ENCODE data around the gene PPP1R1A. TPM values are rescaled to one million over a fixed set of nuclear protein-coding genes. Genes with fewer than 3 reads are reported as not detected.

The PPP1R1A gene
- total and polyA plus RNA-seq, 2 experiments from 2014 or later, result 14.0 to 43.2 TPM

DNA sequence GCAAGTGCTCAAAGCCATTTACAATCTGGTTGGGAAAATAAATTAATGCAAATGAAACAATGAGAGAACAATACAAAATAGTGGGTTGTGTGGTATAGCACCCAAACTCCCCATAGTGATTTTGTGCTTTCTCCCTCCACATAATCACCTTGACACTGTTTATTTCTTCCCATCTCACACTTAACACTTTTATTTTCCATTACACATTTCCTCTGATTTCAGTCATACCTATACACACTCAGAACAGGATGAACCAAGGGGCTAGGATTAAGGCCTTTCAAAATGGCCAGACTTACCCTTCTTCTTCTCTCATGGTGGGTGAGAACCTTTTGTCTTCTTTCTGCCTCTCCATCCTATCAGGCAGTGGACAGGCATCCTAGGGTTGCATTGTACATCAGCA is 53.0 kb downstream of the PPP1R1A start:
- Histone ChIP-seq H3K4me2 (no peak overlapping the region), H3K79me2 (no peaks in the 10 kb centered on the region), H4K20me1 (ENCODE audit: insufficient read depth, poor library complexity, severe bottlenecking) (no peaks in the 10 kb centered on the region), H3K4me1 (ENCODE audit: insufficient read depth) (no peaks in the 10 kb centered on the region), H3K27ac (no peak overlapping the region), H3K36me3 (replicated peaks; ENCODE audit: insufficient read depth, low read depth) (no peaks in the 10 kb centered on the region), H2AFZ (no peak overlapping the region), H3K9me3 (ENCODE audit: low read depth) (no peaks in the 10 kb centered on the region), H3K27me3 (peaks cover 49% of the 10 kb centered on the region), H3K9me2 (replicated peaks; ENCODE audit: insufficient read depth) (no peaks in the 10 kb centered on the region), H3K4me3 (no peak overlapping the region)
- DNase-seq (ENCODE audit: low spot score), result no peak
- TF ChIP-seq EZH2phosphoT487 (IDR thresholded peaks at IDR 0.05; ENCODE audit: low read depth, severe bottlenecking, unreplicated experiment) (no peak), EZH2 (IDR thresholded peaks at IDR 0.05; ENCODE audit: borderline replicate concordance) (no peak)
- TF ChIP-seq, protein P1, sequence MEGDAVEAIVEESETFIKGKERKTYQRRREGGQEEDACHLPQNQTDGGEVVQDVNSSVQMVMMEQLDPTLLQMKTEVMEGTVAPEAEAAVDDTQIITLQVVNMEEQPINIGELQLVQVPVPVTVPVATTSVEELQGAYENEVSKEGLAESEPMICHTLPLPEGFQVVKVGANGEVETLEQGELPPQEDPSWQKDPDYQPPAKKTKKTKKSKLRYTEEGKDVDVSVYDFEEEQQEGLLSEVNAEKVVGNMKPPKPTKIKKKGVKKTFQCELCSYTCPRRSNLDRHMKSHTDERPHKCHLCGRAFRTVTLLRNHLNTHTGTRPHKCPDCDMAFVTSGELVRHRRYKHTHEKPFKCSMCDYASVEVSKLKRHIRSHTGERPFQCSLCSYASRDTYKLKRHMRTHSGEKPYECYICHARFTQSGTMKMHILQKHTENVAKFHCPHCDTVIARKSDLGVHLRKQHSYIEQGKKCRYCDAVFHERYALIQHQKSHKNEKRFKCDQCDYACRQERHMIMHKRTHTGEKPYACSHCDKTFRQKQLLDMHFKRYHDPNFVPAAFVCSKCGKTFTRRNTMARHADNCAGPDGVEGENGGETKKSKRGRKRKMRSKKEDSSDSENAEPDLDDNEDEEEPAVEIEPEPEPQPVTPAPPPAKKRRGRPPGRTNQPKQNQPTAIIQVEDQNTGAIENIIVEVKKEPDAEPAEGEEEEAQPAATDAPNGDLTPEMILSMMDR (IDR thresholded peaks at IDR 0.05; ENCODE audit: poor library complexity), result no peak

DNA sequence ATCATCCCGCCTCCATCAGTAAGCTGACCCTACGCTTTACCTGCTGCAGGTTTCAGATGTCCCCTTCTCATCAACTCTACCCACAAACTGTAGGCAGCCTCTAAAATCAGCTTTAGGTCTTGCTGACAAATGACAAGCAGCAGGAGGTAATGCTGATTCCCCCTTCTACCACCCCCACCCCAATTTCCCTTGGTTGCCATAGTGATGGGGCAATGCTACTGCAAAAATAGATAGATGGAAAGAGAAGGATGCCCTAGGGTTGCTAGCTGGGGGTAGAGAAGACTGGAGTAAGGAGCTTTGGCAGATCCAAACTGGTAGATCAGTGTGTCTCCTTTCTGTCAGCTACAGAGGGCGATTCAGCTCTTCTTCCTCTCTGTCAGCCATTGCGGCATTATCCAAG is 58.9 kb downstream of the PPP1R1A start:
- peaks cover 74% of the 10 kb centered on the region for H3K27me3 ChIP-seq
- no peak overlapping the region for H3K27ac ChIP-seq
- no peak for DNase-seq (ENCODE audit: low spot score)
- H3K36me3 ChIP-seq (replicated peaks; ENCODE audit: insufficient read depth, low read depth), result no peaks in the 10 kb centered on the region
- no peaks in the 10 kb centered on the region for H3K79me2 ChIP-seq
- no peaks in the 10 kb centered on the region for H3K9me3 ChIP-seq (ENCODE audit: low read depth)
- no peak overlapping the region for H3K4me2 ChIP-seq
- H4K20me1 ChIP-seq (ENCODE audit: insufficient read depth, poor library complexity, severe bottlenecking), result no peaks in the 10 kb centered on the region
- H3K9me2 ChIP-seq (replicated peaks; ENCODE audit: insufficient read depth), result no peaks in the 10 kb centered on the region
- no peak overlapping the region for H3K4me3 ChIP-seq
- no peak overlapping the region for H2AFZ ChIP-seq
- no peaks in the 10 kb centered on the region for H3K4me1 ChIP-seq (ENCODE audit: insufficient read depth)
- no peak for TF ChIP-seq EZH2 (IDR thresholded peaks at IDR 0.05; ENCODE audit: borderline replicate concordance)
- no peak for TF ChIP-seq EZH2phosphoT487 (IDR thresholded peaks at IDR 0.05; ENCODE audit: low read depth, severe bottlenecking, unreplicated experiment)
- TF ChIP-seq, protein P1 (IDR thresholded peaks at IDR 0.05; ENCODE audit: poor library complexity), result no peak
- 92% methylated on average over 4 of the region's 4 CpGs for whole genome bisulfite sequencing (ENCODE audit: low lambda C conversion rate, missing lambda C conversion rate)

Other genes starting within 250 kb of the PPP1R1A start
- gene GPR84, start 224.2 kb downstream of the PPP1R1A start, total RNA-seq, result 0.07 TPM in 1 of 2 replicates, not detected in the other
- not detected in 2 replicates for gene GPR84, start 224.2 kb downstream of the PPP1R1A start, polyA plus RNA-seq
- 2.2 and 5.6 TPM in 2 replicates for gene ZNF385A, start 203.9 kb downstream of the PPP1R1A start, total RNA-seq
- 4.2 and 4.6 TPM in 2 replicates for gene ZNF385A, start 203.9 kb downstream of the PPP1R1A start, polyA plus RNA-seq
- gene ITGA5, start 169.4 kb downstream of the PPP1R1A start, total RNA-seq, result 31.3 and 45.7 TPM in 2 replicates
- 53.6 and 57.2 TPM in 2 replicates for gene ITGA5, start 169.4 kb downstream of the PPP1R1A start, polyA plus RNA-seq
- not detected in 2 replicates for gene GTSF1, start 115.1 kb downstream of the PPP1R1A start, total RNA-seq
- not detected in 2 replicates for gene GTSF1, start 115.1 kb downstream of the PPP1R1A start, polyA plus RNA-seq
- 0.60 and 1.6 TPM in 2 replicates for gene NCKAP1L, start 90.9 kb downstream of the PPP1R1A start, total RNA-seq
- gene NCKAP1L, start 90.9 kb downstream of the PPP1R1A start, polyA plus RNA-seq, result 2.5 TPM in 1 of 2 replicates, not detected in the other
- 0.10 and 0.60 TPM in 2 replicates for gene PDE1B, start 39.1 kb downstream of the PPP1R1A start, total RNA-seq
- 0.58 TPM in 1 of 2 replicates, not detected in the other for gene PDE1B, start 39.1 kb downstream of the PPP1R1A start, polyA plus RNA-seq
- not detected in 2 replicates for gene LACRT, start 46.2 kb upstream of the PPP1R1A start, total RNA-seq
- not detected in 2 replicates for gene LACRT, start 46.2 kb upstream of the PPP1R1A start, polyA plus RNA-seq
- gene DCD, start 59.7 kb upstream of the PPP1R1A start, total RNA-seq, result not detected in 2 replicates
- gene DCD, start 59.7 kb upstream of the PPP1R1A start, polyA plus RNA-seq, result not detected in 2 replicates

All from hepatocyte (in vitro differentiated cells).